Neural crest cell (in vitro differentiated cells): ENCODE measurements around the gene TNS3. TPM values are rescaled to one million over a fixed set of nuclear protein-coding genes. Genes with fewer than 3 reads are reported as not detected.

Experiments used
- DNase-seq: peaks from one replicate; pipeline ENCODE4 v3.0.0; 2021; ENCODE audit warnings: low read depth, mixed read lengths, low spot score
- H3K27ac Mint-ChIP-seq: one replicate; pipeline ENCODE4 v1.8.0; 2021; ENCODE audit warnings: mild to moderate bottlenecking, mixed read lengths; ENCODE audit not compliant: unreplicated experiment
- H3K27me3 Mint-ChIP-seq: 2 replicates; pipeline ENCODE4 v1.8.0; 2021; ENCODE audit warnings: low read depth, mild to moderate bottlenecking, mixed read lengths
- H3K36me3 Mint-ChIP-seq: 2 replicates; pipeline ENCODE4 v1.8.0; 2021; ENCODE audit warnings: low read depth, mild to moderate bottlenecking, mixed read lengths
- H3K4me1 Mint-ChIP-seq: 2 replicates; pipeline ENCODE4 v1.8.0; 2021; ENCODE audit warnings: mixed read lengths
- H3K4me3 Mint-ChIP-seq: one replicate; pipeline ENCODE4 v1.8.0; 2021; ENCODE audit warnings: mild to moderate bottlenecking, mixed read lengths
- H3K9me3 Mint-ChIP-seq: 2 replicates; pipeline ENCODE4 v1.8.0; 2021; ENCODE audit warnings: mixed read lengths
- CTCF ChIP-seq: fragments of 200-600 bp; sonication (generic); conservative IDR thresholded peaks from 2 replicates; pipeline ENCODE4 v1.5.0; 2021; ENCODE audit warnings: antibody characterized with exemption, mild to moderate bottlenecking
- total RNA-seq: library from RNA; stranded (reverse); gene quantifications from 2 replicates; pipeline ENCODE4 v1.2.1, GENCODE V29; 2021

Gene TNS3
- total RNA-seq, 1 donor from 2014 or later, result 26.4 TPM

GRCh38 chr7:47393406-47393805 is 188.5 kb downstream of the TNS3 start:
- Mint-ChIP-seq H3K27ac (no peak overlapping the region), H3K36me3 (peaks cover 15% of the 10 kb centered on the region), H3K4me1 (no peaks in the 10 kb centered on the region), H3K27me3 (no peaks in the 10 kb centered on the region), H3K9me3 (no peaks in the 10 kb centered on the region), H3K4me3 (no peak overlapping the region)
- no peak for DNase-seq
- no peak for TF ChIP-seq CTCF

- TF ChIP-seq CTCF, result no peak
- Mint-ChIP-seq H3K27ac (peak overlapping the region; percentile 19), H3K4me1 (no peaks in the 10 kb centered on the region), H3K4me3 (no peak overlapping the region), H3K9me3 (no peaks in the 10 kb centered on the region), H3K27me3 (no peaks in the 10 kb centered on the region), H3K36me3 (peaks cover 10% of the 10 kb centered on the region)
- DNase-seq, result no peak
These were observed 189.6 kb downstream of the TNS3 start for GRCh38 chr7:47392241-47392759.

GRCh38 chr7:47391726-47392125 is 190.2 kb downstream of the TNS3 start:
- Mint-ChIP-seq H3K27me3 (no peaks in the 10 kb centered on the region), H3K9me3 (no peaks in the 10 kb centered on the region), H3K4me1 (no peaks in the 10 kb centered on the region), H3K4me3 (no peak overlapping the region), H3K27ac (peak overlapping the region; percentile 4), H3K36me3 (peaks cover 10% of the 10 kb centered on the region)
- TF ChIP-seq CTCF, result no peak
- no peak for DNase-seq

- no peak overlapping the region for H3K4me3 Mint-ChIP-seq
- TF ChIP-seq CTCF, result no peak
- H3K27me3 Mint-ChIP-seq, result no peaks in the 10 kb centered on the region
- H3K4me1 Mint-ChIP-seq, result no peaks in the 10 kb centered on the region
- H3K27ac Mint-ChIP-seq, result no peak overlapping the region
- DNase-seq, result no peak
- H3K9me3 Mint-ChIP-seq, result no peaks in the 10 kb centered on the region
- H3K36me3 Mint-ChIP-seq, result peaks cover 7% of the 10 kb centered on the region
These were observed 191.0 kb downstream of the TNS3 start for GRCh38 chr7:47390914-47391313.

- H3K4me1 Mint-ChIP-seq, result no peaks in the 10 kb centered on the region
- no peak overlapping the region for H3K27ac Mint-ChIP-seq
- peaks cover 4% of the 10 kb centered on the region for H3K36me3 Mint-ChIP-seq
- DNase-seq, result no peak
- H3K4me3 Mint-ChIP-seq, result no peak overlapping the region
- TF ChIP-seq CTCF, result no peak
- H3K9me3 Mint-ChIP-seq, result no peaks in the 10 kb centered on the region
- H3K27me3 Mint-ChIP-seq, result no peaks in the 10 kb centered on the region
These were observed 191.8 kb downstream of the TNS3 start for GRCh38 chr7:47389923-47390630.
